ENCODE results near the gene FAM171A1.

DNA sequence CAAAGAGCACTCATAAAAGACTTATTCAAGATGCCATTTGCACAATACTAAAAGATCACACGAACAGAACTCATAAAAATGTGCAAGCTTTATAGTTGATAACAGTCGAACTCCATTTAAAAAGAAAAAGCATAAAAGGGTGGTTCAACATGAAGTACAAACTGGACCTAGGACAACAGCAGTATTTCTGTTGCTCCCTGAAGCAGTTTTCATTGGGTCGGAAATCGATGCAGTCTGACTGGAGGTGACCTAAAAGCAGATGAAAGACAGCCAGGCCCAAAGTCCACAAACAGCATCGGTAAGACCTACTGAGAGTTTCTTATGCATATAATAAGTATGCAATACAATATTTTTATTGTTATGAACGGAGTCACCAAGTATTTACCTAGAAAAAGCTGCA lies 23.9 kb downstream of the FAM171A1 start:
- TF ChIP-seq EZH2 (IDR thresholded peaks at IDR 0.05) (no peak), POLR2AphosphoS5 (IDR thresholded peaks at IDR 0.05; ENCODE audit: borderline replicate concordance, low read depth, low read length) (no peak)

All from SK-N-MC (cell line).